GM19043 (cell line): ENCODE results near the gene UBA52.
"Not testable (repeated sequence)": the region's sequence is repeated elsewhere in the genome, so short reads cannot be mapped to it uniquely, and the experiment has no call there.

Experiments used
- ATAC-seq: cut with Tn5 transposase; IDR thresholded peaks from one replicate; pipeline ENCODE4 v1.9.1; 2021; ENCODE audit warnings: low read depth; ENCODE audit not compliant: unreplicated experiment

Gene UBA52

DNA sequence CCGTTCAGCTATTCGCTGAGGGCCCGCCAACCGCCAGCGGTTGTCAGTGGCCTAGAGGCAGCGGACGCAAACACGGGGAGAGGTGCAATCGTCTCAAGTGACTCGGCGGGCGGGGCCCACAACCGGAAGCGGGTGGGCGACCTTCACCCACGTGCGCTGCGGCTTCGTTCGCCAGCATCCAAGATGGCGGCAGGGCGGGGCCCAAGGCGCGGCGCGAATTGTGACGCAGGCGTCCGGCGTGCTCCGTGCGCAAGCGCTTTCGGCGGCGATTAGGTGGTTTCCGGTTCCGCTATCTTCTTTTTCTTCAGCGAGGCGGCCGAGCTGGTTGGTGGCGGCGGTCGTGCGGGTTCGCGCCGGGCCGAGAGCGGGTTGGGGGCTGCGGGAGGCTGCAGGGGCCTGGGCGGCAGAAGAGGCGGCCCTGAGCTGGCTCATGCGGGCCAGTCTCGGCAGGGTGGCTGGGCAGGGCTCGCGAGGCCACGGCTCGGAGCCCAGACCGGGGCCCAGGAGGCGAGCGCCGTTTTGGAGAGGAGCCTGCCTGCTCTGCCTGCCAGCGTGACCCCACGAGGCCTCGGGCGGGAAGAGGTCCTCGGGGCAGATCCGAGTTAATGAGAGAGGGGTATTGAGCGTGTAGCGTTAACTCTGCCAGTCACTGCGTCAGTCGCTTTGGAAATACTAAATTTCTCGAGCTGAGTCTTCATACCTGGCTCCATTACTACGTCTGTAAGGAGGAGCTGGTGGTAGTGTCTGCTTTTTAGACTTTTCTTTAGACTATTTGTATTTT lies at the start of gene UBA52:
Gene UBA52 (plus strand): TSS at position 294 of the 781 bp plus-strand sequence. CDS start 1,444 bp downstream, outside the sequence.
- peak; percentile 88 for ATAC-seq

DNA sequence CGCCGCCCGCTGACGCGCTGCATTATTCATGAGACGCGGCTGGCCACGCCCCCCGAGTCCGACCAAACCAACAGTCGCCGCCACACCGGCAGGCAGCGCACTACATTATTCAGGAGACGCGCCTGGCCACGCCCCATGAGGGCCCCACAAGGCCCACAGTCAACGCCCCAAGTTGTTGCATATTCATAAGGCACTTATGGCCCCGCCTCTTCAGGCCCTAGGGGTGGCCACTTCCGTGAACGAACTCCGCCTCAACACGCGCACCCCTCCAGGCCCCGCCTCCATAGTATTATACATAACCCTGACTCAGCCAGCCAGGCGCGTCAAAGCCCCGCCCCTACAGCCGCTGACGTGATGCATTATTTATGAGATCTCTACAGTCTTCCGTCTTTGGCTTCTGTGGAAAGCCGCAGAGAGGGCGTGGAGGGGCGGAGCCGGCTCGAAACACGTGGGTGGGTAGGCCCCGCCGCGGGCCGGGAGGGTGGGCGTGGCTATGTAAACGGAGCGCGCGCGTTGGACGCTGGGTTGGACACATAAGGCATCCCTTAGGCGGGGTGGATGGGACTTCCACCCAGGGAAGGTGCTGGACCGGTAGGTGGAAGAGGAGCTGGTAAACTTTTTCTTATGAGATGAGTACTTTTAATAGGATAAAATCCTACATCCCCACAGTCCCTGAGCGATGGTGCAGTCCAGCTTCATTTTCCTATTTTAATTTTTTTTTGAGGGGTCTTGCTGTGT lies 49.4 kb upstream of the UBA52 start:
- ATAC-seq: peak; percentile 79

DNA sequence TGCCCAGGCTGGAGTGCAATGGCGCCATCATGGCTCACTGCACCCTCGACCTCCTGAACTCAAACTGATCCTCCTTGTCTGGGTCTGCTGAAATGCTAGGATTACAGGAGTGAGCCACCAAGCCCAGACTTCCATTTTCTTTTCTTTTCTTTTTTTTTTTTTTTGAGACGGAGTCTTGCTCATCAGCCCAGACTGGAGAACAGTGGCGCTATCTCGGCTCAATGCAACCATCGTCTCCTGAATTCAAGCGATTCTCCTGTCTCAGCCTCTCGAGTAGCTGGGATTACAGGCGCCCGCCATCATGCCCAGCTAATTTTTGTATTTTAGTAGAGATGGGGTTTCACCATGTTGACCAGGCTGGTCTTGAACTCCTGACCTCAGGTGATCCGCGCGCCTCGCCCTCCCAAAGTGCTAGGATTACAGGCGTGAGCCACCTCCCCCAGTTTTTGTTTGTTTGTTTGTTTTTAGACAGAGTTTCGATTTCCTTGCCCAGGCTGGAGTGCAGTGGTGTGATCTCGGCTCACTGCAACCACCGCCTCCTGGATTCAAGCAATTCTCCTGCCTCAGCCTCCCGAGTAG lies 48.7 kb upstream of the UBA52 start:
- not testable (repeated sequence) for ATAC-seq

DNA sequence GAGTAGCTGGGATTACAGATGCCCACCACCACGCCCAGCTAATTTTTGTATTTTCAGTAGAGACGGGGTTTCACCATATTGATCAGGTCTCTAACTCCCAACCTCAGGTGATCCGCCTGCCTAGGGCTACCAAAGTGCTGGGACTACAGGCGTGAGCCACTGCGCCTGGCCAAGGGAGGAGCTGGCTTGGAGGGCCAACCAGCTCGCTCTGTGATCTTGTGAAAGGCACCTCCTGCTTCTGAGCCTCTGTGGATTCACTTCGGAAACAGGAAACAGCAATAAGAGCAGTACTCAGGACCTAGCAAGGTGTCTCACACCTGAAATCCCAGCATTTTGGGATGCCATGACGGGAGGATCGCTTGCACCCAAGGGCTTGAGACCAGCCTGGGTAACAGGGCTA lies 47.8 kb upstream of the UBA52 start:
- ATAC-seq: no peak

DNA sequence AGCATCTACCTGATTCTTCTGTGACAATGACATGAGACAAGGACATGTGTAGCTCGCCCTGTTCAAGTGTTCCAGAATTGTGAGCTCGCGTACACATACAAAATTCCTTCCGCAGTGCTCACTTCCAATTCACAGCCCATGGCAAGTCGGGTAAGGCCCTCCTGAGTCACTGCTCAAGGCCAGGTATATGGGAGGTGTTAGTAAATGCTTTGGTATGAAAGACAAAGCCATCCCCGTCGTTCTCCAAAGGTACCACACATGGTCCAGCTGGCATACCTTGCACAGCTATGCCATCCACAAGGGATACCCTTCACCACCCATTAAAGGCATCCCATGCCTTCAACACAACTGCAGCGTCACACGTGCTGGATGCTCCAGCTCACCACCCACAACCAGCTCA lies 45.3 kb upstream of the UBA52 start:
- ATAC-seq: no peak

DNA sequence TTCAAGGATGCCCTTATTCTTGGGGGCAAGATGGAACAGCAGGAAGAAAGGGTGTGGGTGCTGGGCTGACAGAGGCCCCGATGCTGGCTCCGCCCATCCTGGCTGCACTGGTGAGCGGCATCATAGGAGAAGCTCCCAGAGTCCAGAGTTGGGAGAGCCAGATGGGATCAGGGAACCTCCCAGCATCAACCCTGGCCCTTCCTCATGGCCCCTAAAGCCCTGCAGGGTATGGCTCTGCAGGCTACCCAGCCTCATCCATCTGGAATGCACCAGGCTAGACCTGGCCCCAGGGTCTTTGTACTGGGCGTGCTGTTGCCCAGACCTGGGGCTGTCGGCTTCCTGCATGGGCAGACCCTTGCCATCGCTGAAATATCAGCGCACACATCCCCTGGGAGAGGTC lies 41.9 kb upstream of the UBA52 start:
- no peak for ATAC-seq

DNA sequence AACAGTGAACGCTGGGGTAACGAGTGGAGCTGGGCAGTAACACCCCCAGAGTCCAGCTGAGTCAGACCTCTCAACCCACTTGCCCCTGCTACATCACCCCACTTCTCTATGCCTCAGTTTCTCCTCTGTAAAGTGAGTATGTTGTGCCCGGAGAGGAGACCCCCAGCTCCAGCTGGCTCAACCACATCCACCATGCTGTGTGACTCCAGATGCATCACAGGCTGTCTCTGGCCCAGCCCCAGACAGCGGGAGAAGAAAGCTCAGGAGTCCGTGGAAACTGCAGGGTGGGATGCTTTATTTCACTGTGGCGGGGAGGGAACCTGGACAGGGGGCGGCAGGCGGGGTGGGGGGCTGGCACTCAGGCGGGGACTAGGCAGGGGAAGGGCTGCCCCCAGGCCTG lies 40.2 kb upstream of the UBA52 start:
- ATAC-seq: no peak

DNA sequence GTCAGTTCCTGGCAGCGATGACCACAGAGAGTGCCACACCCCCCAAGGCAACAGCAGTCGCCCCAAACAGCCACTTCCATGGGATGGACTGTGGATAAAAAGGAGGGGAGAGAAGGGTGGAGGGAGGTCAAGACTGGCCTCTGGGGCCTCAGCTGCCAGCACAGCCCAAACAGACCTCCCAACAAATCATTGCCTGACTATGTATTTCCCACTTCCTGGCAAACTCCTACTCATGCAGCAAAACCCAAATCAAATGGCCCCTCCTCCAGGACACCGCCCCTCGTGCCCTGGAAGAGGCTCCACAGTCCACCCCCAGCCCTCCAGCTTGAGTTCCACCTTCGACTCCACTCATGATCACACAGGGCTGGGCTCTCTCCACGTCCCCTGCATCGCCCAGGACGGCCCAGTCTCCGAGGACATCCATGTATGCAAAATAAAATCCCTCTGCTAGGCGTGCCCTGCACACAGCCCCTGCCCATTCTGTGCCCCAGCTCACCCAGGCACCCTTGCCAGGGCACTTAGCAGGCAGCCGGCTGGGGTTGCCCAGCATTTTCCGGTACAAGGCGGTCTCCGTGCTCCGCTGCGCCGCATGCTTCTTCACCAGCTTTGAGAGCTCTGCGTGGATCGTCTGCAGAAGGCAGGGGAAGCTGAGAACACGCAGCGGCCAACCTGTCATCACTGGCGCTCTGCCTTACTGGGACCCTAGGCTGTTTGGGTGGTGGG lies 39.3 kb upstream of the UBA52 start:
- no peak for ATAC-seq

DNA sequence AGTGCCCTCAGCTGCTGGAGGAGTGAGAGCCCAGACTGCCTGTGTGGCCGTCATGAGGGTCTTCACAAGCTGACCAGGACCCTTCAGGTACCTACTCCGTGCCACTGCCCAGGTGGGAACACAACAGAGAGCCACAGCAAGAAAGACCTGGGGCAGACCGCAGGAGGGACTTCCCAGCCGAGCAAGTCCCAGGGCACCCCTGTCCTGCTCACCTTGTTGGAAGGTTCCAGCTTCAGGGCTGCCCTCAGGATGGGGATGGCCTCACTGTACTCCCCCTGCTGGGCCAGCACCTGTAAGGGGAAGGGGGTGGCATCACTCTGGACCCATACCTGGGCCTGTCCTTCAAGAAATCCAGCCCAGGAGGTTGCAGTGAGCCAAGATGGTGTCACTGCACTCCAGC lies 38.6 kb upstream of the UBA52 start:
- ATAC-seq: no peak

DNA sequence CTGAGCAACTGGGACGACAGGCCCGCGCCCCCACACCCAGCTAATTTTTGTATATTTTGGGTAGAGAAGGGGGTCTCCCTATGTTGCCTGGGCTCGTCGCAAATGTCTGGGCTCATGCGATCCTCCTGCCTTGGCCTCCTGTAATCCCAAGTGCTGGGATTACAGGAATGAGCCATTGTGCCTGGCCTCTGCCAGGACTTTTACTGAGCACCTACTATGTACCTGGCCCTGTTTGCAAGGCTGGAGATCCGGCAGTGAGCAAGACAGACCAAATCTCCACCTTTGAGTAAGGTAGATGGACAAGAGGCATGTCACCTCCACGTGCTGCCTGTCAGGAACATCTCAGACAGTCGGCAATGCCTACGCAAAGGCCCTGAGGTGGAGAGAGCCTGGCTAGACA lies 35.2 kb upstream of the UBA52 start:
- ATAC-seq: no peak

DNA sequence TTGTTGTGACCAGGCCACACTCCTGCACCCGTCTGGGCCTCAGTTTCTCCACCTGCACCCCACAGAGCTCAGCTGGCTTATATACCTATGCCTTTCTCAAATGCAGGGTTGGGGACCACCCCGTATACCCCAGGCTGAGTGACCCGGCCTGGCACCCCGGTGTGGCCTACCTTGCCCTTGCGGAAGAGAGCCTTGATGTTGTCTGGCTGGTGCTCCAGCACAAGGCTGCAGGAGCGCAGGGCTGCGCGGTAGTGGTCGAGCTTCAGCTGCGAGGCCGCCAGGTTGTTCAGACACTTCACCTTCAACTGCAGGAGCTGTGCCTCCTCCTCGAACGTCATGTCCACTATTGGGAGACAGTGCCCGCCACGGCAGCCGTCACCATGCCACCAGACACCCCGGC lies 34.2 kb upstream of the UBA52 start:
- ATAC-seq: no peak

DNA sequence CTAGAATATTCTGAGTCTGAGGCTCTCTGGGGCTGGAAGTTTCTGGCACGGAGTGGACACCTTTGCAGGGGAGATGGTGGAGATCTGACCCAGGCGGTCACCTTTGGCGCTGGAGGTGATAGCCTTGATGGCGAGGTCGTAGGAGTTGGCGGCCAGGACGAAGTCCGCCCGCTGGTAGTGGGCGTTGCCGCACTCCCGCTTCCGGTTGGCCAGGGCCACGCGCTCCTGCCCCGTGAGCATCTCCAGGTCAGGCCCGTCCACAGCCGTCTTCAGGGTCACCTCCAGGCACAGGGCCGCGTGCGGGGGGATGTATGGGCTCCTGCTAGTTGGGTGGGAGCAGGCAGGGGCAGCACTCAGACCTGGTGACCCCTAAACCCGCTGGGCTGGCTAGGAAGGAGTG lies 33.5 kb upstream of the UBA52 start:
- ATAC-seq: no peak

DNA sequence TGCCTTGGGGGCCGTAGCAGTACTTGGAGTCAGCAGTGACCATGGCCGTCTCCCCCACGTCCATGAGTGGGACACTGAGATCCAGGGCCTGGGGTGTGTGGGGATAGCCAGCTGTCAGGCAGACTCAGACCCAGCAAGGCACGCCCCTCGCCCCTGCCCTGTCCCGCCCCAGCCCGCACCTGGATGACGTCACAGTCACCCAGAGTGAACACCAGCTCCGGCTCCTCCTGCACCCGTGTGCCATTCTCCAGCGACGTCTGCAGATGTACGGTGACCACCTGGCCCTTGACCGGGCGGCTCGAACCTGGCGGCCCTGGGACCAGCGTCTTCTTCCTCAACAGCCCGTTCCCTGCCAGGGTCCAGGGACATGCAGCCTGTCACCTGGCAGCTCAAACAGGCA lies 32.3 kb upstream of the UBA52 start:
- ATAC-seq: no peak

DNA sequence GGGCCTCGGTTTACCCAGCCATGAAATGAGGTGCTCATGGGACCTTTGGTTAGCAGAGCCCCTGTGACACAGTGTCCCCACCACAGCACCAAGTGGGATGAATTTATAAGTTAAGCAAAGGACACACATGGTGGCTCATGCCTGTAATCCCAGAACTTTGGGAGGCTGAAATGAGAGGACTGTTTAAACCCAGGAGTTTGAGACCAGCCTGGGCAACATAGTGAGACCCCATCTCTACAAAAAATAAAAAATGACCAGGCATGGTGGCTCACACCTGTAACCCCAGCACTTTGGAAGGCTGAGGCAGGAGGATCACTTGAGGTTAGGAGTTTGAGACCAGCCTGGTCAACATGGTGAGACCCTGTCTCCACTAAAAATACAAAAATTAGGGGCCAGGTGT lies 31.5 kb upstream of the UBA52 start:
- ATAC-seq: not testable (repeated sequence)

DNA sequence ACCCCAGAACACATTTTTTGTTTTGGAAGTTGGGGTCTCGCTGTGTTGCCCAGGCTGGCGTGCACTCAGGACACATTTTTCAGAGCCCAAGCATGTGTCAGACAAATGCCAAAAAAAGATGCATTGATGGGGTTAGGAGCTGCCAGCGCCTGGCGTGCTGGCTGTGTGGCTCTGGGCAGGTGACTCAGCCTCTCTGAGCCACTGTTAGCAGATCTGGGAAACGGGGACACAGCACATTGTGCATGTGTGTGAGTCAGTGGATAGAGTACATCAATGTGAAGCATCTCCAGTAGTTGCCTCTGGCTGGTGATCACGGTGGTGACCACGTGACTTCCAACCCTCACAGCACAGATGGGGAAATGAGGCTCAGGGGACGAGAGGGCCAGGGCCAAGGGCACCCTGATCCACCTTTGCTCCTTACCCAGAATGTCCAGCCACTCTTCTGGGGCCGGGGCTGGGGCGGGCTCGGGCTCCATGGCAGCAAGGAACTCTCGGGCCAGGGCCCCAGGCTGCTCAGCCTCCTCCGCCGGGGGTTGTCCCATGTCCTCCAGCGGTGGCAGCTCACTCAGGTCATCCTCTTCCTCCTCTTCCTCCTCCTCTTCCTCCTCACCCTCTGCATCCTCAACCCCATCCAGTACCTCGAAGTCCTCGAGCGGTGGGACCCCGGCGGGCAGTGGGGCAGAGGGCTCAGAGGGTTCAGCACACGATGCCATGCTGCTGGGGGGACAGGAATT lies 30.2 kb upstream of the UBA52 start:
- no peak for ATAC-seq

DNA sequence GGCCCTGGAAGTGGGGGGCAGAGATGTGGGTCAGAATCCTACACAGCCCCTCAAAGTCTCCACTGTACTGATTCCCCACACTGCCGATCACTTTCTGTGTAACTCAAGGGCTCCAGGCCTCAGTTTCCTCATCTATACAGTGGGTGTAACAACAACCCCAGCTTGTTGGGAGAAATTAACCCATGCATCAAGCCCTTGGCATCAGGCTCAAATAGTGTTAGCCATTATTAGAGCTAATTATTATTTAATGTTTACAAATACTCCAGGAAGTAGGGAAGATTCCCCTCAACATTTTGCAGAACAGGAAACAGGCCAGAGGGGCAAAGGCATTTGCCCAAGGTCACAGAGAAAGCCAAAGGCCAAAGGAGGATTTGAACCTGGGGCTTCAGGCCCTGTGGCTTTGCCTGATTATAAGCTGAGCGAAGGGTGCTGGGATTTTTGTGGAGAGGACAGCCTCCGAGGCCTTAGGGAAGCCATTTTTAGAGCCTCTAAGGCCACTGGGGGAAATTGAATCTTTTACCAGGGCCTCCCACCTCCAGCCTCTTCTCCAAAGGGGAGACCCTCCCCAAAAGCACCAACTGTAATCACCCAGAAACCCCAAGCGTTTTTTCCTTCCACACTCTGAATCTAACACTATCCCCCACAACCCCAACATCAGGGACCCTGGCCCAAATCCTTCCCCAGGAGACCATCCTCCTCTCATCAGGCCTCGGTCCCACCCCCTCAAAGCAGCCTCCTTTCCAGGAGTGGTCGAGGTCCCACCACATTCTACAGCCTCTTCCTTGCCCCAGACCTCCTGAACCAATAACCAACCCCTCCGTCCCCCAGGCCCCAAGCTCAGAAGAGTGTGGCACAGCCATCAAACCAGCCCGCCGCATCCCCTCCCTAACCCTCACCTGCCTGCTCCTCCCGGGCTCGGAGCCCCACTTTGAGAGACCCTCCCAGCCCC lies 29.4 kb upstream of the UBA52 start:
- no peak for ATAC-seq

DNA sequence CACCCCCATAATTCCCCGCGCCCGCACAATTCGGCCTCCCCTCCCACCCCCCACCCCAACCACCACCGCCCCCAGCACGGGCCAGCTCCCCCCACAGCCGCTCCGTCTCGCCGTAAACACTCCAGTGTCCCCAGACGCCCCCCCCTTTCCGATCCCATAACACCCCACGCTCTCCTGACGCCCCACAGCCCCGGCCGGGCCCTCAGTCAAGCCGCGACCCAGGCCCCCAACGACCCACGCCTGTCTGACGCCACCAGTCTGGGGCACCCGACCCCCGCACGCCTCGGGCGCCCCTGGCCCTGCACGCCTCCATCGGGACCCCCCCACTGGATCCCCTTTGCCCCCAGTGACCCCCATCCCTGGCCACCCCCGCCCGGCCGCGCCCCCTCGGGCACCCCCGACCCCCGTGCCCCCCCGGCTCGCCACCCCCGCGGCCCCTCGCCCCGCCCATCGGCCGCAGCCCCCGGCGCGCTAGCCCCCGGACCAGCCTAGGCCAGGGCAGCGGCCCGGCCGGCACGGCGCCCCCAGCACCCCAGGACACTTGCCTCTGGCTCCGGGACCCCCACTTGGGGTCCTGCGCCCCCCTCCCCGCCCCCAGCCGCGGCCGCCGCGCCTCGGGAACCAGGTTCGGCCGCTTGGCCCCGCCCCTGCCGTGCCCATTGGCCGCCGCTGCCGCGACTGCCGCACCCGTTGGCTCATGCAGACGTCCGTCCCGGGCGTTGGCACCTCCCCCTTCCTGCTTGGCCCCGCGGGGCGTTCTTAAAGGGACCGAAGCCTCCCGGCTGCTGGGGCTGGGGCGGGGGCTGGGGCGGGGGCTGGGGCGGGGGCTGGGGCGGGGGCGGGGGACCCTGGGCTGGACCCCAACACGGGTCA lies 28.5 kb upstream of the UBA52 start, which contains the start of gene FKBP8:
Gene FKBP8 (minus strand): TSS at position 633 of the 873 bp plus-strand sequence. CDS start 1,603 bp downstream, outside the sequence.
- ATAC-seq: peak; percentile 72

DNA sequence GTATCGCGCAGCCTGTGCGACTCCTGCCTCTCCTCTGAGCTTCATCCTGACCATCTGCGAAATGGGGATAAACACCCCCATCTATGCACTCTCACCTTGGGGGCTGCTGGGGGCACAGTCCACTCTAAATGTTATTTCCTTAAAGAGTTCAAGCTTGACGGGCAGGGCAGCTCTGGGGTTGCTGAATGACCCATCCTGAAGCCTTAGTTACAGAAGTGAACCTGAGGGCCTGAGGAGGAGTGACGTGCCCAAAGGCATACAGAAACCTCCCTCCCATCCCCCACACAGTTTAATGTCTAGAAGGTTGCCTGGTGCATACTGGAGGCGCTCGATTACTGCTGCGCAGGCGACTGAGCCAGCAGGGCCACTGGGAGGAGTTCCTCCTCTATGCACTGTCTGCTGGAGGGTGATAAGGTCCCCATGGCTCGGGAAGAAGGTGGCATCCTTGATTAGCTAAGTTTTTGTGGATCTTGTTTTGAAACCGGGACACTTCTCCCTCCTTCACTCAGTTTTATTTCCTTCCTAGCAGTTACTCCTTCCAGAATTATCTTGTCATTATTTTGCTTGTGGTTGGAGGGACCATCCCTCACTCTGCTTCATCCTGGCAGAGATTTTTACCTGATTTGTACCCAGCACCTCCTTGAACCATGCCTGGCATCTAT lies 27.7 kb upstream of the UBA52 start:
- peak; percentile 45 for ATAC-seq
